H9 (cell line): ENCODE results near the gene FSTL4. TPM values are rescaled to one million over a fixed set of nuclear protein-coding genes. Genes with fewer than 3 reads are reported as not detected.

ENCODE experiments used
- DNase-seq: peaks from one replicate; pipeline ENCODE4 v3.0.0-alpha.2; 2017
- H2AFZ ChIP-seq: one replicate; pipeline ENCODE4 v1.6.1; 2013; ENCODE audit warnings: mild to moderate bottlenecking, low read length, control low read depth, moderate library complexity
- H2AK5ac ChIP-seq: 2 replicates; pipeline ENCODE4 v1.6.1; 2013; ENCODE audit warnings: low read length, control low read depth, mixed read lengths; ENCODE audit not compliant: insufficient read length
- H2BK120ac ChIP-seq: one replicate; pipeline ENCODE4 v1.6.1; 2013; ENCODE audit warnings: low read depth, mild to moderate bottlenecking, low read length, control low read depth, inconsistent platforms; ENCODE audit not compliant: poor library complexity, severe bottlenecking
- H2BK12ac ChIP-seq: 2 replicates; pipeline ENCODE4 v1.6.1; 2013; ENCODE audit warnings: low read length, control low read depth, mixed read lengths, low read depth; ENCODE audit not compliant: insufficient read length
- H2BK15ac ChIP-seq: 2 replicates; pipeline ENCODE4 v1.6.1; 2013; ENCODE audit warnings: low read depth, low read length, control low read depth
- H2BK20ac ChIP-seq: one replicate; pipeline ENCODE4 v1.6.1; 2013; ENCODE audit warnings: low read depth, mild to moderate bottlenecking, low read length, control low read depth, inconsistent platforms; ENCODE audit not compliant: poor library complexity, severe bottlenecking
- H2BK5ac ChIP-seq: 2 replicates; pipeline ENCODE4 v1.6.1; 2013; ENCODE audit warnings: low read length, control low read depth, mixed read lengths; ENCODE audit not compliant: insufficient read length
- H3K14ac ChIP-seq: 2 replicates; pipeline ENCODE4 v1.6.1; 2013; ENCODE audit warnings: low read length, control low read depth; ENCODE audit not compliant: insufficient read depth
- H3K18ac ChIP-seq: 2 replicates; pipeline ENCODE4 v1.6.1; 2013; ENCODE audit warnings: low read depth, mild to moderate bottlenecking, mixed read lengths, low read length, control low read depth; ENCODE audit not compliant: insufficient read length
- H3K23ac ChIP-seq: 2 replicates; pipeline ENCODE4 v1.6.1; 2013; ENCODE audit warnings: low read length, control low read depth, mixed read lengths, low read depth; ENCODE audit not compliant: insufficient read length
- H3K23me2 ChIP-seq: 2 replicates; pipeline ENCODE4 v1.6.1; 2013; ENCODE audit warnings: low read depth, mild to moderate bottlenecking, mixed read lengths, low read length, control low read depth; ENCODE audit not compliant: insufficient read length, poor library complexity, severe bottlenecking
- H3K27ac ChIP-seq: 2 replicates; pipeline ENCODE4 v1.5.1; 2013; ENCODE audit warnings: low read length, control low read depth, mixed read lengths, low read depth; ENCODE audit not compliant: insufficient read length
- H3K27me3 ChIP-seq: 2 replicates; pipeline ENCODE4 v1.6.1; 2013; ENCODE audit warnings: low read length, control low read depth, inconsistent platforms; ENCODE audit not compliant: insufficient read depth
- H3K4ac ChIP-seq: 2 replicates; pipeline ENCODE4 v1.6.1; 2013; ENCODE audit warnings: low read depth, mild to moderate bottlenecking, control low read depth, inconsistent platforms, low read length, moderate library complexity
- H3K4me1 ChIP-seq: 2 replicates; pipeline ENCODE4 v1.6.1; 2013; ENCODE audit warnings: low read length, control low read depth, inconsistent platforms; ENCODE audit not compliant: insufficient read depth
- H3K4me2 ChIP-seq: 2 replicates; pipeline ENCODE4 v1.6.1; 2013; ENCODE audit warnings: low read length, control low read depth, mixed read lengths; ENCODE audit not compliant: insufficient read length, insufficient read depth
- H3K56ac ChIP-seq: 2 replicates; pipeline ENCODE4 v1.6.1; 2013; ENCODE audit warnings: low read depth, mild to moderate bottlenecking, mixed read lengths, low read length, control low read depth; ENCODE audit not compliant: insufficient read length
- H3K79me1 ChIP-seq: 2 replicates; pipeline ENCODE4 v1.6.1; 2013; ENCODE audit warnings: low read depth, mild to moderate bottlenecking, moderate library complexity, low read length, control low read depth, inconsistent platforms; ENCODE audit not compliant: insufficient read depth, poor library complexity, severe bottlenecking
- H3K79me2 ChIP-seq: 2 replicates; pipeline ENCODE4 v1.6.1; 2013; ENCODE audit warnings: low read length, control low read depth, inconsistent platforms; ENCODE audit not compliant: insufficient read depth
- H3K9ac ChIP-seq: 2 replicates; pipeline ENCODE4 v1.6.1; 2013; ENCODE audit warnings: low read length, control low read depth, mixed read lengths; ENCODE audit not compliant: insufficient read length; ENCODE audit errors: extremely low read depth
- H3K9me3 ChIP-seq: one replicate; pipeline ENCODE4 v1.6.1; 2013; ENCODE audit warnings: low read depth, low read length, inconsistent platforms; ENCODE audit not compliant: control insufficient read depth
- H3T11ph ChIP-seq: one replicate; pipeline ENCODE4 v1.6.1; 2013; ENCODE audit warnings: mild to moderate bottlenecking, low read length, control low read depth, inconsistent platforms
- H4K20me1 ChIP-seq: one replicate; pipeline ENCODE4 v1.6.1; 2013; ENCODE audit not compliant: control insufficient read depth, insufficient read length, insufficient read depth
- H4K5ac ChIP-seq: 2 replicates; pipeline ENCODE4 v1.6.1; 2013; ENCODE audit warnings: low read depth, mild to moderate bottlenecking, mixed read lengths, low read length, control low read depth; ENCODE audit not compliant: insufficient read length
- H4K8ac ChIP-seq: replicated peaks from 2 replicates; pipeline ENCODE4 v1.6.1; 2013; ENCODE audit warnings: low read length, control low read depth, mixed read lengths, low read depth; ENCODE audit not compliant: insufficient read length
- H4K91ac ChIP-seq: 2 replicates; pipeline ENCODE4 v1.6.1; 2013; ENCODE audit warnings: low read depth, mild to moderate bottlenecking, moderate library complexity, mixed read lengths, low read length, control low read depth; ENCODE audit not compliant: insufficient read length
- H3K27ac Mint-ChIP-seq, 3 experiments: 2 replicates in 2 of 3; 3 replicates in 1 of 3; pipeline ENCODE4 v1.8.0; 2020 to 2021; ENCODE audit warnings: mixed read lengths in 3 of 3, mild to moderate bottlenecking in 1 of 3, moderate library complexity in 1 of 3
- H3K27me3 Mint-ChIP-seq: 2 replicates; pipeline ENCODE4 v1.8.0; 2021; ENCODE audit warnings: low read depth, mild to moderate bottlenecking, moderate library complexity, mixed read lengths
- H3K36me3 Mint-ChIP-seq, 3 experiments: 2 replicates in 2 of 3; 3 replicates in 1 of 3; pipeline ENCODE4 v1.8.0; 2020 to 2021; ENCODE audit warnings: low read depth in 3 of 3, mixed read lengths in 3 of 3; ENCODE audit not compliant: insufficient read depth in 1 of 3
- H3K4me1 Mint-ChIP-seq, 2 experiments: 2 replicates each; pipeline ENCODE4 v1.8.0; 2020; ENCODE audit warnings: mixed read lengths in 2 of 2
- H3K4me3 Mint-ChIP-seq, 2 experiments: 2 replicates in 1 of 2; 3 replicates in 1 of 2; pipeline ENCODE4 v1.8.0; 2020 to 2021; ENCODE audit warnings: mild to moderate bottlenecking in 2 of 2, mixed read lengths in 2 of 2, moderate library complexity in 1 of 2
- H3K9me3 Mint-ChIP-seq, 2 experiments: 2 replicates in 1 of 2; 3 replicates in 1 of 2; pipeline ENCODE4 v1.8.0; 2020; ENCODE audit warnings: mild to moderate bottlenecking in 2 of 2, mixed read lengths in 2 of 2, moderate library complexity in 1 of 2
- CTCF ChIP-seq: fragments of 200-600 bp; sonication (generic); conservative IDR thresholded peaks from 3 replicates; pipeline ENCODE4 v1.8.0; 2021; ENCODE audit warnings: antibody characterized with exemption, mild to moderate bottlenecking
- WGBS: extraction: QIAGEN DNeasy Blood & Tissue Kit; methylation state at CpG from one replicate; pipeline ENCODE4 v1.1.7; 2013; ENCODE audit warnings: missing lambda C conversion rate, low lambda C conversion rate, mixed read lengths; ENCODE audit not compliant: insufficient read length; ENCODE audit errors: extremely low coverage; 5-methylcytosine and 5-hydroxymethylcytosine counted together
- total RNA-seq: library from RNA; stranded (reverse); gene quantifications from 2 replicates; pipeline ENCODE4 v1.2.1, GENCODE V29; 2021

Gene FSTL4
- total RNA-seq, 1 experiment from 2014 or later: 5.7 TPM

- H2AK5ac ChIP-seq: no peak overlapping the region
- H4K5ac ChIP-seq: no peak overlapping the region
- no peak overlapping the region for H3K27ac Mint-ChIP-seq
- peak overlapping the region; percentile 66; the same call in 1 of the 2 replicates for H3K14ac ChIP-seq
- H3T11ph ChIP-seq: no peak overlapping the region
- no peak overlapping the region for H3K18ac ChIP-seq
- H2AFZ ChIP-seq: no peak overlapping the region
- H3K27me3 Mint-ChIP-seq: peaks cover 74% of the 10 kb centered on the region
- H3K9ac ChIP-seq: no peak overlapping the region
- H3K79me2 ChIP-seq: no peaks in the 10 kb centered on the region
- peaks cover 15% of the 10 kb centered on the region for H3K23me2 ChIP-seq
- H3K56ac ChIP-seq: no peak overlapping the region
- peak; percentile 41 for DNase-seq
- no peaks in the 10 kb centered on the region for H3K79me1 ChIP-seq
- peaks cover 16 to 17% of the 10 kb centered on the region in 2 experiments for H3K4me1 Mint-ChIP-seq
- H4K20me1 ChIP-seq: no peaks in the 10 kb centered on the region
- no peak overlapping the region for H2BK12ac ChIP-seq
- no peaks in the 10 kb centered on the region for H3K4me1 ChIP-seq
- peaks cover 26% of the 10 kb centered on the region; the same call in 1 of the 2 replicates for H3K27me3 ChIP-seq
- no peak overlapping the region for H2BK5ac ChIP-seq
- TF ChIP-seq CTCF: no peak
- H2BK120ac ChIP-seq: no peak overlapping the region
- no peak overlapping the region for H3K4ac ChIP-seq
- H2BK15ac ChIP-seq: no peak overlapping the region
- no peak overlapping the region for H3K27ac ChIP-seq
- no peak overlapping the region for H2BK20ac ChIP-seq
- peak overlapping the region; percentile 57 to 81 for H3K4me3 Mint-ChIP-seq
- peak overlapping the region; percentile 82 for H3K4me2 ChIP-seq
- no peak overlapping the region for H3K23ac ChIP-seq
- H4K8ac ChIP-seq: no peak overlapping the region
- no peaks in the 10 kb centered on the region for H3K9me3 ChIP-seq
- no peak overlapping the region for H4K91ac ChIP-seq
- H3K9me3 Mint-ChIP-seq: no peaks in the 10 kb centered on the region
- WGBS: no CpG with 5 or more reads among the region's 91 CpGs
- H3K36me3 Mint-ChIP-seq: no peaks in the 10 kb centered on the region
Measured at GRCh38 chr5:133611357-133612248, 738 bp downstream of the FSTL4 start.
